Measurements from ENCODE around the gene WDR83.
A peak's percentile ranks its signal among the peaks of the same experiment; 100 is the strongest.
"Not testable (repeated sequence)": the region's sequence is repeated elsewhere in the genome, so short reads cannot be mapped to it uniquely, and the experiment has no call there.

The WDR83 gene

GRCh38 chr19:12711187-12711586 is 44.6 kb downstream of the WDR83 start:
- no peak for DNase-seq (ENCODE audit: extremely low read depth in 1 of 2, low read depth in 1 of 2)

GRCh38 chr19:12712077-12712476 is 45.5 kb downstream of the WDR83 start:
- DNase-seq (ENCODE audit: extremely low read depth in 1 of 2, low read depth in 1 of 2) = not testable (repeated sequence)

- not testable (repeated sequence) for DNase-seq (ENCODE audit: extremely low read depth in 1 of 2, low read depth in 1 of 2)
Measured at GRCh38 chr19:12713304-12713703, 46.7 kb downstream of the WDR83 start.

- DNase-seq (ENCODE audit: extremely low read depth in 1 of 2, low read depth in 1 of 2) = no peak
Measured at GRCh38 chr19:12715102-12715501, 48.5 kb downstream of the WDR83 start.

- no peak for DNase-seq (ENCODE audit: extremely low read depth in 1 of 2, low read depth in 1 of 2)
Measured at GRCh38 chr19:12715929-12716328, 49.3 kb downstream of the WDR83 start.

- no peak for DNase-seq (ENCODE audit: extremely low read depth in 1 of 2, low read depth in 1 of 2)
Measured at GRCh38 chr19:12720296-12720695, 53.7 kb downstream of the WDR83 start.

GRCh38 chr19:12720851-12721655 is 54.4 kb downstream of the WDR83 start:
- no peak for DNase-seq (ENCODE audit: extremely low read depth in 1 of 2, low read depth in 1 of 2)

GRCh38 chr19:12721656-12722565 is 55.3 kb downstream of the WDR83 start:
- peak in 1 of 2 donors; percentile 50 for DNase-seq (ENCODE audit: extremely low read depth in 1 of 2, low read depth in 1 of 2)

- peak; percentile 78 to 95 for DNase-seq (ENCODE audit: extremely low read depth in 1 of 2, low read depth in 1 of 2)
Measured at GRCh38 chr19:12722566-12723380, 56.2 kb downstream of the WDR83 start.

GRCh38 chr19:12723381-12723640 is 56.7 kb downstream of the WDR83 start:
- DNase-seq (ENCODE audit: extremely low read depth in 1 of 2, low read depth in 1 of 2) = no peak

GRCh38 chr19:12723641-12724426 is 57.2 kb downstream of the WDR83 start, which contains the start of gene TNPO2:
Gene TNPO2, minus strand, starts transcription at chr19:12723932. Its CDS starts 2,955 bp downstream, at chr19:12720977.
- peak; percentile 52 to 72 for DNase-seq (ENCODE audit: extremely low read depth in 1 of 2, low read depth in 1 of 2)
